ENCODE data around the gene ABCG1. TPM values are rescaled to one million over a fixed set of nuclear protein-coding genes. Genes with fewer than 3 reads are reported as not detected.

Gene ABCG1
- total and polyA plus RNA-seq, 5 donors from 2014 or later: 17.0 to 86.3 (median 24.3) TPM

- no peaks in the 10 kb centered on the region for H3K9me3 ChIP-seq (ENCODE audit: control insufficient read depth in 2 of 2, low read length in 2 of 2)
- H3K27ac ChIP-seq (ENCODE audit: insufficient read depth, low read length, poor library complexity, severe bottlenecking): no peak overlapping the region
- no peaks in the 10 kb centered on the region for H3K9me3 Mint-ChIP-seq
- H3K36me3 Mint-ChIP-seq: no peaks in the 10 kb centered on the region
- peaks cover 10% of the 10 kb centered on the region for H3K27me3 Mint-ChIP-seq
- DNase-seq (no peak), ATAC-seq (ENCODE audit: low read depth in 2 of 2) (no peak)
- H3K4me1 Mint-ChIP-seq: peaks cover 0 to 6% (median 2%) of the 10 kb centered on the region in 4 donors
- H3K27ac Mint-ChIP-seq: peak overlapping the region in 1 of 3 donors; percentile 25
- H3K4me3 ChIP-seq (ENCODE audit: low read depth, low read length): no peak overlapping the region
- H3K4me1 ChIP-seq (ENCODE audit: control insufficient read depth, insufficient read depth, low read length, poor library complexity, severe bottlenecking): peaks cover 8% of the 10 kb centered on the region
- H3K4me3 Mint-ChIP-seq: no peak overlapping the region
- no peaks in the 10 kb centered on the region for H3K36me3 ChIP-seq (ENCODE audit: control insufficient read depth, insufficient read depth, low read length)
- no peaks in the 10 kb centered on the region for H3K27me3 ChIP-seq (ENCODE audit: control insufficient read depth, insufficient read depth, low read length)
Observed at GRCh38 chr21:42305707-42306147, 86.8 kb downstream of the ABCG1 start.

- peaks cover 10% of the 10 kb centered on the region for H3K27me3 Mint-ChIP-seq
- Histone ChIP-seq H3K36me3 (ENCODE audit: control insufficient read depth, insufficient read depth, low read length) (no peaks in the 10 kb centered on the region), H3K9me3 (ENCODE audit: control insufficient read depth in 2 of 2, low read length in 2 of 2) (no peaks in the 10 kb centered on the region), H3K27ac (ENCODE audit: insufficient read depth, low read length, poor library complexity, severe bottlenecking) (no peak overlapping the region), H3K4me3 (ENCODE audit: low read depth, low read length) (no peak overlapping the region), H3K27me3 (ENCODE audit: control insufficient read depth, insufficient read depth, low read length) (no peaks in the 10 kb centered on the region), H3K4me1 (ENCODE audit: control insufficient read depth, insufficient read depth, low read length, poor library complexity, severe bottlenecking) (peaks cover 8% of the 10 kb centered on the region)
- peaks cover 0 to 6% (median 2%) of the 10 kb centered on the region in 4 donors for H3K4me1 Mint-ChIP-seq
- ATAC-seq (ENCODE audit: low read depth in 2 of 2): no peak
- peak overlapping the region in 1 of 3 donors; percentile 32 for H3K27ac Mint-ChIP-seq
- peak overlapping the region in 1 of 4 donors; percentile 32 for H3K4me3 Mint-ChIP-seq
- DNase-seq: no peak
- no peaks in the 10 kb centered on the region for H3K9me3 Mint-ChIP-seq
- H3K36me3 Mint-ChIP-seq: no peaks in the 10 kb centered on the region
Observed at GRCh38 chr21:42306366-42307035, 87.6 kb downstream of the ABCG1 start.

GRCh38 chr21:42307106-42307505, 88.2 kb downstream of the ABCG1 start:
- ATAC-seq (ENCODE audit: low read depth in 2 of 2) (no peak), DNase-seq (no peak)
- Histone ChIP-seq H3K27ac (ENCODE audit: insufficient read depth, low read length, poor library complexity, severe bottlenecking) (no peak overlapping the region), H3K36me3 (ENCODE audit: control insufficient read depth, insufficient read depth, low read length) (no peaks in the 10 kb centered on the region), H3K4me1 (ENCODE audit: control insufficient read depth, insufficient read depth, low read length, poor library complexity, severe bottlenecking) (peaks cover 8% of the 10 kb centered on the region), H3K9me3 (ENCODE audit: control insufficient read depth in 2 of 2, low read length in 2 of 2) (no peaks in the 10 kb centered on the region), H3K4me3 (ENCODE audit: low read depth, low read length) (no peak overlapping the region), H3K27me3 (ENCODE audit: control insufficient read depth, insufficient read depth, low read length) (no peaks in the 10 kb centered on the region)
- Mint-ChIP-seq H3K4me1 (peaks cover 0 to 6% (median 2%) of the 10 kb centered on the region in 4 donors), H3K27ac (no peak overlapping the region), H3K9me3 (no peaks in the 10 kb centered on the region), H3K4me3 (no peak overlapping the region), H3K36me3 (no peaks in the 10 kb centered on the region), H3K27me3 (peaks cover 10% of the 10 kb centered on the region)

GRCh38 chr21:42308161-42308913, 89.4 kb downstream of the ABCG1 start:
- peaks cover 8% of the 10 kb centered on the region for H3K4me1 ChIP-seq (ENCODE audit: control insufficient read depth, insufficient read depth, low read length, poor library complexity, severe bottlenecking)
- Mint-ChIP-seq H3K4me1 (peaks cover 0 to 6% (median 2%) of the 10 kb centered on the region in 4 donors), H3K4me3 (no peak overlapping the region), H3K27me3 (peaks cover 10% of the 10 kb centered on the region), H3K9me3 (no peaks in the 10 kb centered on the region), H3K27ac (no peak overlapping the region), H3K36me3 (no peaks in the 10 kb centered on the region)
- H3K36me3 ChIP-seq (ENCODE audit: control insufficient read depth, insufficient read depth, low read length): no peaks in the 10 kb centered on the region
- ATAC-seq (ENCODE audit: low read depth in 2 of 2): no peak
- no peak for DNase-seq
- H3K9me3 ChIP-seq (ENCODE audit: control insufficient read depth in 2 of 2, low read length in 2 of 2): no peaks in the 10 kb centered on the region
- no peak overlapping the region for H3K27ac ChIP-seq (ENCODE audit: insufficient read depth, low read length, poor library complexity, severe bottlenecking)
- no peaks in the 10 kb centered on the region for H3K27me3 ChIP-seq (ENCODE audit: control insufficient read depth, insufficient read depth, low read length)
- H3K4me3 ChIP-seq (ENCODE audit: low read depth, low read length): no peak overlapping the region

GRCh38 chr21:42308914-42309752, 90.2 kb downstream of the ABCG1 start:
- no peaks in the 10 kb centered on the region for H3K36me3 Mint-ChIP-seq
- ATAC-seq (ENCODE audit: low read depth in 2 of 2) (no peak), DNase-seq (no peak)
- Histone ChIP-seq H3K4me1 (ENCODE audit: control insufficient read depth, insufficient read depth, low read length, poor library complexity, severe bottlenecking) (peaks cover 8% of the 10 kb centered on the region), H3K4me3 (ENCODE audit: low read depth, low read length) (no peak overlapping the region), H3K27me3 (ENCODE audit: control insufficient read depth, insufficient read depth, low read length) (no peaks in the 10 kb centered on the region), H3K9me3 (ENCODE audit: control insufficient read depth in 2 of 2, low read length in 2 of 2) (no peaks in the 10 kb centered on the region), H3K27ac (ENCODE audit: insufficient read depth, low read length, poor library complexity, severe bottlenecking) (no peak overlapping the region), H3K36me3 (ENCODE audit: control insufficient read depth, insufficient read depth, low read length) (no peaks in the 10 kb centered on the region)
- no peak overlapping the region for H3K27ac Mint-ChIP-seq
- peaks cover 0 to 6% (median 2%) of the 10 kb centered on the region in 4 donors for H3K4me1 Mint-ChIP-seq
- H3K9me3 Mint-ChIP-seq: no peaks in the 10 kb centered on the region
- H3K27me3 Mint-ChIP-seq: peaks cover 10% of the 10 kb centered on the region
- no peak overlapping the region for H3K4me3 Mint-ChIP-seq

- Mint-ChIP-seq H3K9me3 (no peaks in the 10 kb centered on the region), H3K27ac (no peak overlapping the region), H3K36me3 (no peaks in the 10 kb centered on the region), H3K4me3 (no peak overlapping the region), H3K4me1 (peaks cover 0 to 6% (median 2%) of the 10 kb centered on the region in 4 donors), H3K27me3 (peaks cover 10% of the 10 kb centered on the region)
- H3K4me3 ChIP-seq (ENCODE audit: low read depth, low read length): no peak overlapping the region
- H3K36me3 ChIP-seq (ENCODE audit: control insufficient read depth, insufficient read depth, low read length): no peaks in the 10 kb centered on the region
- DNase-seq (peak; percentile 47 to 58 (median 56)), ATAC-seq (ENCODE audit: low read depth in 2 of 2) (peak; percentile 57 to 62)
- H3K9me3 ChIP-seq (ENCODE audit: control insufficient read depth in 2 of 2, low read length in 2 of 2): no peaks in the 10 kb centered on the region
- peaks cover 8% of the 10 kb centered on the region for H3K4me1 ChIP-seq (ENCODE audit: control insufficient read depth, insufficient read depth, low read length, poor library complexity, severe bottlenecking)
- H3K27me3 ChIP-seq (ENCODE audit: control insufficient read depth, insufficient read depth, low read length): no peaks in the 10 kb centered on the region
- H3K27ac ChIP-seq (ENCODE audit: insufficient read depth, low read length, poor library complexity, severe bottlenecking): no peak overlapping the region
Observed at GRCh38 chr21:42309753-42310213, 90.8 kb downstream of the ABCG1 start.

GRCh38 chr21:42310411-42311001, 91.6 kb downstream of the ABCG1 start:
- Histone ChIP-seq H3K27ac (ENCODE audit: insufficient read depth, low read length, poor library complexity, severe bottlenecking) (no peak overlapping the region), H3K36me3 (ENCODE audit: control insufficient read depth, insufficient read depth, low read length) (no peaks in the 10 kb centered on the region), H3K4me3 (ENCODE audit: low read depth, low read length) (no peak overlapping the region), H3K27me3 (ENCODE audit: control insufficient read depth, insufficient read depth, low read length) (no peaks in the 10 kb centered on the region), H3K4me1 (ENCODE audit: control insufficient read depth, insufficient read depth, low read length, poor library complexity, severe bottlenecking) (peaks cover 8% of the 10 kb centered on the region), H3K9me3 (ENCODE audit: control insufficient read depth in 2 of 2, low read length in 2 of 2) (no peaks in the 10 kb centered on the region)
- no peak for DNase-seq
- no peak overlapping the region for H3K4me3 Mint-ChIP-seq
- H3K36me3 Mint-ChIP-seq: no peaks in the 10 kb centered on the region
- H3K27me3 Mint-ChIP-seq: peaks cover 10% of the 10 kb centered on the region
- H3K27ac Mint-ChIP-seq: peak overlapping the region in 1 of 3 donors; percentile 38
- peaks cover 0 to 6% (median 2%) of the 10 kb centered on the region in 4 donors for H3K4me1 Mint-ChIP-seq
- no peak for ATAC-seq (ENCODE audit: low read depth in 2 of 2)
- H3K9me3 Mint-ChIP-seq: no peaks in the 10 kb centered on the region

Measured in CD4-positive, CD25-positive, alpha-beta regulatory T cell (primary cell).